GM18526 (cell line): ENCODE measurements around the gene POGLUT2.

Experiments
- POLR2A ChIP-seq: IDR thresholded peaks from 3 replicates; pipeline ENCODE4 v1.6.1; 2011; ENCODE audit not compliant: insufficient read length; ENCODE audit errors: extremely low read depth

POGLUT2 gene

GRCh38 chr13:102776271-102776670 is 22.5 kb downstream of the POGLUT2 start:
- TF ChIP-seq POLR2A, result no peak

- TF ChIP-seq POLR2A, result no peak
Observed at GRCh38 chr13:102774591-102775520, 23.9 kb downstream of the POGLUT2 start.

GRCh38 chr13:102774214-102774568 is 24.6 kb downstream of the POGLUT2 start:
- no peak for TF ChIP-seq POLR2A

- TF ChIP-seq POLR2A, result peak; percentile 98
Observed at GRCh38 chr13:102773441-102774213, 25.1 kb downstream of the POGLUT2 start, which contains the start of gene TEX30. TSS of gene TEX30 (minus strand) at chr13:102773786. CDS start at chr13:102770026, 3,760 bp downstream.

- TF ChIP-seq POLR2A, result no peak
Observed at GRCh38 chr13:102772042-102772425, 26.7 kb downstream of the POGLUT2 start.

- TF ChIP-seq POLR2A, result no peak
Observed at GRCh38 chr13:102771298-102772041, 27.3 kb downstream of the POGLUT2 start.

GRCh38 chr13:102770435-102770834 is 28.3 kb downstream of the POGLUT2 start:
- TF ChIP-seq POLR2A, result no peak

GRCh38 chr13:102769679-102770078 is 29.1 kb downstream of the POGLUT2 start:
- no peak for TF ChIP-seq POLR2A

GRCh38 chr13:102768909-102769308 is 29.9 kb downstream of the POGLUT2 start:
- no peak for TF ChIP-seq POLR2A

GRCh38 chr13:102763741-102764140 is 35.0 kb downstream of the POGLUT2 start:
- no peak for TF ChIP-seq POLR2A

GRCh38 chr13:102761071-102761470 is 37.7 kb downstream of the POGLUT2 start:
- no peak for TF ChIP-seq POLR2A

- no peak for TF ChIP-seq POLR2A
Observed at GRCh38 chr13:102758842-102759241, 39.9 kb downstream of the POGLUT2 start.

GRCh38 chr13:102757006-102757405 is 41.8 kb downstream of the POGLUT2 start:
- TF ChIP-seq POLR2A, result no peak

- no peak for TF ChIP-seq POLR2A
Observed at GRCh38 chr13:102751886-102752285, 46.9 kb downstream of the POGLUT2 start.

GRCh38 chr13:102742506-102742905 is 56.3 kb downstream of the POGLUT2 start:
- TF ChIP-seq POLR2A, result no peak
